T-cell (primary cell): ENCODE data around the gene MTA1. TPM values are rescaled to one million over a fixed set of nuclear protein-coding genes. Genes with fewer than 3 reads are reported as not detected.

Source experiments
- ATAC-seq, 4 experiments: fragments of 200-7000 bp in 3 of 4; fragments of 150-1000 bp in 1 of 4; cut with Tn5 transposase; replicated peaks in 1 of 4; 1 replicate in 3 of 4; 2 replicates in 1 of 4; pipeline ENCODE4 v1.10.0; 2021; ENCODE audit warnings: moderate library complexity in 3 of 4, mild to moderate bottlenecking in 2 of 4, moderate number of reproducible peaks in 1 of 4
- CTCF ChIA-PET, 2 donors: fragments of 300-600 bp; sonication (Branson Sonifier 250); formaldehyde crosslinking; loops; one replicate each; lab custom pipeline; 2022; ENCODE audit warnings: antibody characterized with exemption in 2 of 2; lab: Charles Lee
- POLR2A ChIA-PET, 2 donors: fragments of 300-600 bp; sonication (Branson Sonifier 250); formaldehyde crosslinking; loops; one replicate each; lab custom pipeline; 2022; ENCODE audit warnings: antibody characterized with exemption in 2 of 2; lab: Charles Lee
- DNase-seq, 35 experiments: peaks; one replicate each; pipeline versions ENCODE4 v3.0.0 to v3.0.0-alpha.2; 2013 to 2023
- H3K27ac ChIP-seq: one replicate; pipeline ENCODE4 v1.5.1; 2013; ENCODE audit warnings: low read length
- H3K27me3 ChIP-seq, 2 experiments: replicated peaks in 1 of 2; 1 replicate in 1 of 2; 2 replicates in 1 of 2; pipeline versions ENCODE4 v1.6.1 to v1.7.0; 2013; ENCODE audit warnings: low read length in 1 of 2, mixed read lengths in 1 of 2; ENCODE audit not compliant: control insufficient read depth in 2 of 2, insufficient read depth in 2 of 2; ENCODE audit errors: extremely low read depth in 1 of 2
- H3K36me3 ChIP-seq, 2 donors: 1 replicate in 1 of 2; 2 replicates in 1 of 2; pipeline versions ENCODE4 v1.6.1 to v1.7.0; 2013; ENCODE audit warnings: low read length in 1 of 2; ENCODE audit not compliant: control insufficient read depth in 2 of 2, insufficient read depth in 1 of 2; ENCODE audit errors: extremely low read depth in 1 of 2
- H3K4me1 ChIP-seq, 2 experiments: 1 replicate in 1 of 2; 2 replicates in 1 of 2; pipeline versions ENCODE4 v1.6.1 to v1.7.0; 2013; ENCODE audit warnings: low read length in 2 of 2, mixed read lengths in 1 of 2; ENCODE audit not compliant: insufficient read depth in 2 of 2, control insufficient read depth in 1 of 2; ENCODE audit errors: extremely low read depth in 1 of 2
- H3K4me3 ChIP-seq, 2 donors: 1 replicate in 1 of 2; 2 replicates in 1 of 2; pipeline versions ENCODE4 v1.5.1 to v1.7.0; 2013; ENCODE audit warnings: mild to moderate bottlenecking in 2 of 2, low read length in 1 of 2, moderate library complexity in 1 of 2; ENCODE audit not compliant: control insufficient read depth in 1 of 2; ENCODE audit errors: extremely low read depth in 1 of 2
- H3K9me3 ChIP-seq: 2 replicates; pipeline ENCODE4 v1.7.0; 2013
- H3K27ac Mint-ChIP-seq, 2 donors: one replicate each; pipeline ENCODE4 v1.8.0; 2020 to 2021; ENCODE audit warnings: mild to moderate bottlenecking in 2 of 2, mixed read lengths in 2 of 2
- H3K27me3 Mint-ChIP-seq, 2 donors: one replicate each; pipeline ENCODE4 v1.8.0; 2021 to 2022; ENCODE audit warnings: mixed read lengths in 2 of 2
- H3K36me3 Mint-ChIP-seq: one replicate; pipeline ENCODE4 v1.8.0; 2021; ENCODE audit warnings: mixed read lengths
- H3K4me1 Mint-ChIP-seq, 3 donors: one replicate each; pipeline ENCODE4 v1.8.0; 2020 to 2022; ENCODE audit warnings: mixed read lengths in 3 of 3, mild to moderate bottlenecking in 1 of 3
- H3K4me3 Mint-ChIP-seq, 3 donors: one replicate each; pipeline ENCODE4 v1.8.0; 2020 to 2022; ENCODE audit warnings: mild to moderate bottlenecking in 3 of 3, mixed read lengths in 3 of 3, moderate library complexity in 3 of 3
- H3K9me3 Mint-ChIP-seq, 3 donors: one replicate each; pipeline ENCODE4 v1.8.0; 2020 to 2022; ENCODE audit warnings: mixed read lengths in 3 of 3
- WGBS: methylation state at CpG from one replicate; pipeline ENCODE4 v1.1.5; 2013; ENCODE audit warnings: missing lambda C conversion rate; ENCODE audit not compliant: insufficient coverage; 5-methylcytosine and 5-hydroxymethylcytosine counted together
- total RNA-seq, 35 experiments: library from RNA in 6 of 35; stranded (reverse) in 6 of 35; fragments of 120-200 nt in 1 of 35; gene quantifications; one replicate each; pipeline versions ENCODE4 v1.2.1 to v1.2.4 and lab custom pipeline; 2013 to 2026

The MTA1 gene
- total RNA-seq, 5 donors from 2014 or later (not counting 1 experiment from before 2014, with no cell fraction given): 111 to 152 (median 141) TPM

GRCh38 chr14:105490572-105491365, 71.1 kb downstream of the MTA1 start, which contains the start of gene TEDC1:
Gene TEDC1 (plus strand): TSS chr14:105491246. CDS start chr14:105491376, 130 bp downstream.
- Mint-ChIP-seq H3K4me1 (peaks cover 23 to 29% (median 25%) of the 10 kb centered on the region in 3 donors), H3K27me3 (no peaks in the 10 kb centered on the region), H3K36me3 (peaks cover 5% of the 10 kb centered on the region), H3K9me3 (no peaks in the 10 kb centered on the region), H3K4me3 (peak within 1 kb of the TSS; percentile 79 to 87 (median 84)), H3K27ac (peak within 1 kb of the TSS; percentile 93 to 98)
- Histone ChIP-seq H3K27me3 (no peaks in the 10 kb centered on the region), H3K4me1 (peaks cover 10 to 53% of the 10 kb centered on the region in 2 experiments), H3K4me3 (peak within 1 kb of the TSS; percentile 58 to 94), H3K27ac (peak within 1 kb of the TSS; percentile 100), H3K9me3 (no peaks in the 10 kb centered on the region), H3K36me3 (peaks cover 0 to 9% of the 10 kb centered on the region in 2 donors)
- ChIA-PET CTCF (interaction anchor here in 1 of 2 donors (0.6 to 3.7 kb wide), 5 partner anchors 9 to 190 kb away, joined by 3 to 74 read pairs (median 3); partner anchors contain the start of gene BRF1), POLR2A (interaction anchor here (1.1 to 1.5 kb wide), 3 partner anchors 9 to 10 kb away, joined by 3 to 15 read pairs (median 3); no protein-coding TSS in a partner anchor)
- peak; percentile 94 to 100 (median 99) for DNase-seq
- WGBS: under 1% methylated on average over 94 of the region's 94 CpGs
- peak; percentile 72 to 74 (median 72) for ATAC-seq

DNA sequence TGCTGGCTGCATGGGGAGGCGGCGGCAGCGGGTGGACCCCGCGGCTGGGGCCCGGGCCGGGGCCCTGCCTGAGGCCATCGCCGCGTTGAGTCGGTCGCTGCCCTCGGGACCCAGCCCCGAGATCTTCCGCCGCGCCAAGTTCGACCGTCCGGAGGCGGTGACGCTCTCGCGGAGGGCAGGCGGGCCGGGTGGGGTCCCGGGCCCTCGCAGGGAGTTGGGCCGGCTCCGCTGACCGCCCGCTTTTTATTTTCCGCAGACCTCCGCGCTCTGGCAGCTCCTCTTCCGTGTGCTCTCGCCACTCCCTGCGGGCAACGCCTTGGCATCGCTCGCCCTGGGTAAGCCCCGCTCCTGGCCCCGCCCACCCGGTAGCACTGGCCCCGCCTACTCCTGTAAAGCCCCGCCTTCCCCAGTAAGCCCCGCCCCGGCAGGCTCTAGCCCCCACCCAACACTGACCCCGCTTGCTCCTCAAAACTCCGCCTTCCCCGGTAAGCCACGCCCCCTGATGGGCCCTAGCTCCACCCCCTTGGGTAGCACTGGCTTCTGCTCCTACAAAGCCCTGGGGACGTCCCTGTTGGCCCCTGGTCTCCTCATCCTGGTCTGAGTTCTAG, 71.8 kb downstream of the MTA1 start:
- Mint-ChIP-seq H3K4me1 (peaks cover 20 to 26% (median 22%) of the 10 kb centered on the region in 3 donors), H3K9me3 (no peaks in the 10 kb centered on the region), H3K27ac (peak overlapping the region; percentile 87 to 93), H3K4me3 (peak overlapping the region; percentile 79 to 87 (median 84)), H3K36me3 (peaks cover 5% of the 10 kb centered on the region), H3K27me3 (no peaks in the 10 kb centered on the region)
- ATAC-seq (peak; percentile 4 to 28 (median 6)), DNase-seq (peak; percentile 38 to 90 (median 82))
- CTCF ChIA-PET: interaction anchor here (0.6 to 3.7 kb wide), 5 partner anchors 10 to 191 kb away, joined by 3 to 74 read pairs (median 9); partner anchors contain the start of gene BRF1 (in 1 of the 2)
- Histone ChIP-seq H3K27ac (peak overlapping the region; percentile 100), H3K4me1 (peaks cover 6 to 46% of the 10 kb centered on the region in 2 experiments), H3K36me3 (peaks cover 0 to 9% of the 10 kb centered on the region in 2 donors), H3K4me3 (peak overlapping the region; percentile 46 to 52), H3K27me3 (no peaks in the 10 kb centered on the region), H3K9me3 (no peaks in the 10 kb centered on the region)
- 0% methylated on average over 51 of the region's 53 CpGs for WGBS
- POLR2A ChIA-PET: interaction anchor here in 1 of 2 donors (0.6 to 1.1 kb wide), 3 partner anchors 10 to 93 kb away, joined by 3 to 11 read pairs (median 3); partner anchors contain the start of gene TEX22

GRCh38 chr14:105492031-105492970, 72.7 kb downstream of the MTA1 start:
- Mint-ChIP-seq H3K4me1 (peaks cover 17 to 22% (median 19%) of the 10 kb centered on the region in 3 donors), H3K4me3 (peak overlapping the region; percentile 79 to 87 (median 84)), H3K36me3 (peaks cover 5% of the 10 kb centered on the region), H3K27me3 (no peaks in the 10 kb centered on the region), H3K27ac (peak overlapping the region; percentile 69 to 87), H3K9me3 (no peaks in the 10 kb centered on the region)
- WGBS: 93% methylated on average over 20 of the region's 24 CpGs
- Histone ChIP-seq H3K27ac (peak overlapping the region; percentile 100), H3K27me3 (no peaks in the 10 kb centered on the region), H3K4me3 (no peak overlapping the region), H3K9me3 (no peaks in the 10 kb centered on the region), H3K4me1 (peaks cover 5 to 40% of the 10 kb centered on the region in 2 experiments), H3K36me3 (peaks cover 0 to 9% of the 10 kb centered on the region in 2 donors)
- CTCF ChIA-PET: interaction anchor here (0.6 to 3.7 kb wide), 5 partner anchors 11 to 122 kb away, joined by 3 to 74 read pairs (median 9); no protein-coding TSS in a partner anchor
- POLR2A ChIA-PET: interaction anchor here in 1 of 2 donors (0.5 to 1.0 kb wide), 3 partner anchors 71 to 190 kb away, joined by 3 to 11 read pairs (median 8); partner anchors contain the start of gene TEX22
- ATAC-seq (no peak), DNase-seq (peak in 1 of 35 experiments; percentile 18)

DNA sequence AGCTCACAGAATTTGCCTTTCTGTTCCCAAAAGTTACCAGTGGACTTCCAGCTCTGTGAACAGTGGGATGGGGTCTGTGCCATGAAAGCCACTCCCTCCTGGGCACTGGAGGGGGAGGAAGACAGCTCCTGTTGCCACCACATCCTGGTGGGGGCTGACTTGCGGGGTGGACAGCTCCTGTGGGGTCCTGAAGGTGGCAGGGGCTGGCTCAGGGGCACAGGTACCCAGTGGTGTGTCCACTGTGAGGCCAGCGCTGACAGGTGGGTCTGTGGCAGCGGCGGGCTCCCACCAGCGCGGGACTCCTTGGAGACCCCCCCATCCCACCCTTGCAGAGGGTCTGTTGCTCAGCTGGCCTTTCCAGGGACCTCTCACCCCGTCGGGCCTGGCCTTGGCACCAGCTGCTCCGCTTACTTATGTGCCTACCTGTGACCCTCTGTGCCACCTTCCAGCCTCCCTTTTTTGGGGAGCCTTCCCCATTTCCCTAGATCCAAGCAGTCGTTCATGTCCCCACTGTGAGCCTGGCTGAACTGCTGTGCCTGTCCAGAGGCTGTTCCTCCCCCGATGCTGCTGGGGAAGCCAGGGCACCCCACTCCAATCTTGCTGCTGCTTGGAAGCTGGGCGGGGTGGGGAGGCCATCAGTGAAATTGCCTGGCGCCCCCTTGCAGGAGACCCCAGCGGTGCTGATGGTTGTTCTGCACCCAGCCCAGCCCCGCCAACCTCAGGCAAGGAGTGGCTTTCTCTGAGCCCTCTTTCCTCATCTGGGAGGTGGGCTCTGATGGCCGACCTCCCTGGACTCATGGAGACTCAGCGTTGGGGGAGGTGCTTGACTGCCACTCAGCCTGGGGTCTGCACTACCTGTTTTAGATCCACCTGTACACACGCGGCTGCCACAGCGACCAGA, 73.6 kb downstream of the MTA1 start:
- Histone ChIP-seq H3K4me3 (no peak overlapping the region), H3K27ac (no peak overlapping the region), H3K27me3 (no peaks in the 10 kb centered on the region), H3K36me3 (peaks cover 0 to 9% of the 10 kb centered on the region in 2 donors), H3K4me1 (peaks cover 5 to 34% of the 10 kb centered on the region in 2 experiments), H3K9me3 (no peaks in the 10 kb centered on the region)
- Mint-ChIP-seq H3K27me3 (no peaks in the 10 kb centered on the region), H3K4me1 (peaks cover 15 to 22% (median 19%) of the 10 kb centered on the region in 3 donors), H3K4me3 (peak overlapping the region; percentile 3 to 22 (median 13)), H3K36me3 (peaks cover 5% of the 10 kb centered on the region), H3K9me3 (no peaks in the 10 kb centered on the region), H3K27ac (no peak overlapping the region)
- CTCF ChIA-PET: interaction anchor here in 1 of 2 donors (0.6 kb wide), 1 partner anchor 45 kb away, joined by 3 read pairs; no protein-coding TSS in a partner anchor
- ATAC-seq (no peak), DNase-seq (peak in 1 of 35 experiments; percentile 17)
- 97% methylated on average over 15 of the region's 20 CpGs for WGBS
- POLR2A ChIA-PET: no interaction called here
